Smooth muscle cell (in vitro differentiated cells): ENCODE measurements around the gene MAGI1. TPM values are rescaled to one million over a fixed set of nuclear protein-coding genes. Genes with fewer than 3 reads are reported as not detected.

Source experiments
- DNase-seq: peaks from one replicate; lab custom pipeline; 2025; ENCODE audit not compliant: unreplicated experiment; lab: John Stamatoyannopoulos, UW
- H2AFZ ChIP-seq: fragments of 200-600 bp; sonication (generic); 2 replicates; pipeline ENCODE4 v1.6.0; 2016; ENCODE audit warnings: antibody characterized with exemption, low read depth, mild to moderate bottlenecking
- H3F3A ChIP-seq: fragments of 200-600 bp; sonication (generic); 2 replicates; pipeline ENCODE4 v1.6.0; 2017; ENCODE audit warnings: antibody characterized with exemption, low read depth
- H3K27ac ChIP-seq: fragments of 200-600 bp; sonication (generic); 2 replicates; pipeline ENCODE4 v1.5.1; 2016; ENCODE audit warnings: low read depth, mild to moderate bottlenecking
- H3K27me3 ChIP-seq: fragments of 200-600 bp; sonication (generic); 2 replicates; pipeline ENCODE4 v1.6.1; 2016; ENCODE audit warnings: low read depth, mild to moderate bottlenecking
- H3K36me3 ChIP-seq: fragments of 200-600 bp; sonication (generic); 2 replicates; pipeline ENCODE4 v1.5.1; 2016; ENCODE audit warnings: low read depth
- H3K4me1 ChIP-seq: fragments of 200-600 bp; sonication (generic); 2 replicates; pipeline ENCODE4 v1.5.1; 2016; ENCODE audit warnings: low read depth
- H3K4me2 ChIP-seq: fragments of 200-600 bp; sonication (generic); 2 replicates; pipeline ENCODE4 v1.6.0; 2016; ENCODE audit warnings: mild to moderate bottlenecking
- H3K4me3 ChIP-seq: fragments of 200-600 bp; sonication (generic); 2 replicates; pipeline ENCODE4 v1.5.1; 2016; ENCODE audit warnings: mild to moderate bottlenecking
- H3K79me2 ChIP-seq: fragments of 200-600 bp; sonication (generic); 2 replicates; pipeline ENCODE4 v1.6.0; 2016; ENCODE audit warnings: low read depth, mild to moderate bottlenecking
- H3K9ac ChIP-seq: fragments of 200-600 bp; sonication (generic); 2 replicates; pipeline ENCODE4 v1.6.0; 2016; ENCODE audit warnings: low read depth
- H3K9me3 ChIP-seq: fragments of 200-600 bp; sonication (generic); replicated peaks from 2 replicates; pipeline ENCODE4 v1.5.1; 2016; ENCODE audit warnings: low read depth
- H4K20me1 ChIP-seq: fragments of 200-600 bp; sonication (generic); 2 replicates; pipeline ENCODE4 v1.6.0; 2016; ENCODE audit warnings: low read depth
- CTCF ChIP-seq: fragments of 200-600 bp; sonication (generic); IDR thresholded peaks from 2 replicates; pipeline ENCODE4 v1.5.1; 2017; ENCODE audit warnings: borderline replicate concordance, mild to moderate bottlenecking, antibody characterized with exemption; ENCODE audit not compliant: insufficient read depth, poor library complexity, severe bottlenecking
- WGBS: methylation state at CpG from one replicate; pipeline ENCODE4 v1.1.7; 2016; ENCODE audit warnings: low lambda C conversion rate; 5-methylcytosine and 5-hydroxymethylcytosine counted together
- polyA plus RNA-seq: library from polyadenylated mRNA; unstranded; fragments of >200 nt; fragmentation: Nextera tagmentation; extraction: Ambion mirVana; gene quantifications from 2 replicates; pipeline ENCODE4 v1.2.1, GENCODE V29; 2016
- total RNA-seq: library from RNA; depleted of rRNA; stranded (reverse); fragments of >200 nt; gene quantifications from 2 replicates; pipeline ENCODE4 v1.2.3, GENCODE V29; 2014

Gene MAGI1
- total and polyA plus RNA-seq, 2 experiments from 2014 or later, result 9.9 to 23.3 TPM

- no peak for DNase-seq
- no peak for TF ChIP-seq CTCF
- peaks cover 2% of the 10 kb centered on the region for H3K79me2 ChIP-seq
Observed at GRCh38 chr3:65584002-65584401, 454.7 kb downstream of the MAGI1 start.

GRCh38 chr3:65583188-65583587 lies 455.5 kb downstream of the MAGI1 start:
- no peak overlapping the region for H3K4me2 ChIP-seq
- no peaks in the 10 kb centered on the region for H3K36me3 ChIP-seq
- H3K4me3 ChIP-seq, result no peak overlapping the region
- no peak for DNase-seq
- TF ChIP-seq CTCF, result no peak
- H2AFZ ChIP-seq, result no peak overlapping the region
- no peaks in the 10 kb centered on the region for H3K79me2 ChIP-seq
- peaks cover 77% of the 10 kb centered on the region for H4K20me1 ChIP-seq
- H3K27me3 ChIP-seq, result no peaks in the 10 kb centered on the region
- H3K4me1 ChIP-seq, result no peaks in the 10 kb centered on the region
- WGBS, result 97% methylated on average over 1 of the region's 1 CpG
- H3F3A ChIP-seq, result no peaks in the 10 kb centered on the region
- no peak overlapping the region for H3K9ac ChIP-seq
- H3K9me3 ChIP-seq, result no peaks in the 10 kb centered on the region
- no peak overlapping the region for H3K27ac ChIP-seq

More at GRCh38 chr3:65584002-65584401, 454.7 kb downstream of the MAGI1 start:
- Histone ChIP-seq H4K20me1 (peaks cover 78% of the 10 kb centered on the region), H3K9ac (no peak overlapping the region), H3K4me2 (no peak overlapping the region), H3K4me3 (no peak overlapping the region), H3K36me3 (no peaks in the 10 kb centered on the region), H3K27me3 (no peaks in the 10 kb centered on the region), H3F3A (no peaks in the 10 kb centered on the region), H2AFZ (no peak overlapping the region), H3K4me1 (no peaks in the 10 kb centered on the region), H3K27ac (no peak overlapping the region), H3K9me3 (no peaks in the 10 kb centered on the region)

DNA sequence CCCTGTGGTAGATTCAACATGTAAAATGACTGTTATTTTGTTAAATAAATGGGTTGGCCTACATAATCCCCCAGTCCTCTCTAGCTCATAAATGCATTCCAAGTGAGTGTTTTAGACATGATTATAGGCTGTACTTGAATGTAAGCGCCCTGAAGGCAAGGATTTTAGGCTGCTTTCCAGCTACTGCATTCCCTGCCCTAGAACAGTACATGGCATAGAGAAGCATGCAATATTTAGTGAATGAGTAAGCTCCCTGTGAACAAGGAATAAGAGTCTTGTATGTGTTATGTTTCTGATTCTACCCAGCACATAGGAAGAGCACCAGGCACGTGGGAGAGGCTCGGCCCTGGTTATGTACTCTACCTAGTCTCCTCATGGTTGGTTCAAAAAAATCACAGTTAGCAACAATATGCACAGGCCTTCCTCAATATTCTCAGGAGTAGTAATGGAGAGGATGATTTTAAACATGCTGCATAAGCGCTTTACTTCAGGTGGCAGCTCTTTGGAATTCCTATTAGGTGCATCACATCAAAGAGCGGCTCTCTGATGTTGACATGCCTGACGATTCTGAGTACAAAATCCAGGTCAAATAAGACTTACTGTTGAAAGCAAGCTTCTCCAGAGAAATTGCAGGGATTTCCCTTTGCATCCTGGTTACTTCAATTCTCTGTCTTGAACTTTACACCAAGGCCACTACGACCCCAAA lies 456.6 kb downstream of the MAGI1 start:
- Histone ChIP-seq H3K9ac (no peak overlapping the region), H3F3A (no peaks in the 10 kb centered on the region), H3K27ac (no peak overlapping the region), H2AFZ (no peak overlapping the region), H4K20me1 (peaks cover 76% of the 10 kb centered on the region), H3K79me2 (no peaks in the 10 kb centered on the region), H3K27me3 (no peaks in the 10 kb centered on the region), H3K36me3 (no peaks in the 10 kb centered on the region), H3K4me3 (no peak overlapping the region), H3K4me1 (no peaks in the 10 kb centered on the region), H3K4me2 (no peak overlapping the region), H3K9me3 (no peaks in the 10 kb centered on the region)
- no peak for TF ChIP-seq CTCF
- 93% methylated on average over 7 of the region's 7 CpGs for WGBS
- DNase-seq, result no peak

DNA sequence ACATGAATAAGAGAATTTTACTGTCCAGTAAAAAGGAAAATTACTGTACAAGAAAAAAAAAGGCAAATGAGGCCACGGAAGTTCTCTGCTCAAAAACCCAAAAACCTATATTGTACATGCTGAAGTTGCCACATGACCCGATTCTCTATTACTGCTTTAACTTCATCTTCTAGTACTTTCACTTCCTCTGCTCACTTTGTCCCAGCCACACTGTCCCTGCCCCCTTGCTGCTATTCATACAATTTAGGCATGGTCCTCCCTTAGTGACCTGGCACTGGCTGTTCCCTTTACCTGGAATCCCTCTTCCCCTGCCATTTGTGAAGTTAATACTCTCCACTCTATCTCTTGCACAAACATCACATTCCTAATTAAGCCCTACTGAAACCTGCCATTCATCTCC lies 457.4 kb downstream of the MAGI1 start:
- TF ChIP-seq CTCF, result no peak
- WGBS, result 97% methylated on average over 2 of the region's 2 CpGs
- H3K36me3 ChIP-seq, result no peaks in the 10 kb centered on the region
- H3K27ac ChIP-seq, result no peak overlapping the region
- H4K20me1 ChIP-seq, result peaks cover 72% of the 10 kb centered on the region
- H3F3A ChIP-seq, result no peaks in the 10 kb centered on the region
- no peak overlapping the region for H3K4me2 ChIP-seq
- no peak overlapping the region for H3K4me3 ChIP-seq
- H3K9me3 ChIP-seq, result no peaks in the 10 kb centered on the region
- no peak overlapping the region for H3K9ac ChIP-seq
- H2AFZ ChIP-seq, result no peak overlapping the region
- no peaks in the 10 kb centered on the region for H3K79me2 ChIP-seq
- DNase-seq, result no peak
- no peaks in the 10 kb centered on the region for H3K4me1 ChIP-seq
- no peaks in the 10 kb centered on the region for H3K27me3 ChIP-seq
